8988T (cell line): ENCODE data around the gene KIF1B.

Experiments used
- DNase-seq: peaks from one replicate; pipeline ENCODE4 v3.0.0; 2011

KIF1B gene

GRCh38 chr1:10209905-10210810 lies at the start of gene KIF1B:
TSS of gene KIF1B (plus strand) at chr1:10210570. CDS start at chr1:10232329, 21,759 bp downstream.
- DNase-seq = peak; percentile 95

GRCh38 chr1:10160907-10161490 lies 49.4 kb upstream of the KIF1B start:
- DNase-seq = no peak

GRCh38 chr1:10161541-10162290 lies 48.7 kb upstream of the KIF1B start:
- DNase-seq = no peak

GRCh38 chr1:10168912-10169514 lies 41.4 kb upstream of the KIF1B start:
- DNase-seq = no peak

GRCh38 chr1:10170239-10170574 lies 40.2 kb upstream of the KIF1B start:
- DNase-seq = no peak

GRCh38 chr1:10171105-10171767 lies 39.1 kb upstream of the KIF1B start:
- DNase-seq = no peak

- no peak for DNase-seq
These were observed 38.2 kb upstream of the KIF1B start for GRCh38 chr1:10171995-10172669.

- DNase-seq = no peak
These were observed 36.8 kb upstream of the KIF1B start for GRCh38 chr1:10173582-10173981.

GRCh38 chr1:10177876-10178275 lies 32.5 kb upstream of the KIF1B start:
- DNase-seq = no peak

GRCh38 chr1:10178597-10179405 lies 31.6 kb upstream of the KIF1B start:
- DNase-seq = no peak

GRCh38 chr1:10179406-10180091 lies 30.8 kb upstream of the KIF1B start:
- DNase-seq = no peak

- no peak for DNase-seq
These were observed 29.2 kb upstream of the KIF1B start for GRCh38 chr1:10181154-10181553.

GRCh38 chr1:10185759-10186158 lies 24.6 kb upstream of the KIF1B start:
- no peak for DNase-seq

- DNase-seq = no peak
These were observed 23.9 kb upstream of the KIF1B start for GRCh38 chr1:10186331-10187025.

GRCh38 chr1:10187026-10187334 lies 23.4 kb upstream of the KIF1B start:
- no peak for DNase-seq

GRCh38 chr1:10188133-10188650 lies 22.2 kb upstream of the KIF1B start:
- no peak for DNase-seq

- no peak for DNase-seq
These were observed 20.7 kb upstream of the KIF1B start for GRCh38 chr1:10189659-10190058.

- DNase-seq = no peak
These were observed 18.1 kb upstream of the KIF1B start for GRCh38 chr1:10192263-10192662.

- no peak for DNase-seq
These were observed 17.1 kb upstream of the KIF1B start for GRCh38 chr1:10193288-10193687.

GRCh38 chr1:10195570-10195969 lies 14.8 kb upstream of the KIF1B start:
- no peak for DNase-seq
